ENCODE measurements around the gene TMEM134.
"Not testable (repeated sequence)": the region's sequence is repeated elsewhere in the genome, so short reads cannot be mapped to it uniquely, and the experiment has no call there.

Gene TMEM134

GRCh38 chr11:67484847-67485311 is 15.8 kb upstream of the TMEM134 start:
- DNase-seq = peak; percentile 84

GRCh38 chr11:67483831-67484665 is 15.0 kb upstream of the TMEM134 start:
- DNase-seq = peak; percentile 60

- peak; percentile 98 for DNase-seq
Measured at GRCh38 chr11:67482827-67483798, 14.1 kb upstream of the TMEM134 start, which contains the start of gene AIP. AIP (plus strand) TSS chr11:67483026; CDS start chr11:67483159, 133 bp downstream.

GRCh38 chr11:67482275-67482826 is 13.3 kb upstream of the TMEM134 start:
- no peak for DNase-seq

GRCh38 chr11:67477344-67478050 is 8.4 kb upstream of the TMEM134 start:
- DNase-seq = not testable (repeated sequence)

- DNase-seq = not testable (repeated sequence)
Measured at GRCh38 chr11:67476692-67477091, 7.6 kb upstream of the TMEM134 start.

GRCh38 chr11:67472882-67473281 is 3.8 kb upstream of the TMEM134 start:
- DNase-seq = no peak

GRCh38 chr11:67470337-67471002 is 1.4 kb upstream of the TMEM134 start:
- DNase-seq = no peak

- DNase-seq = no peak
Measured at GRCh38 chr11:67469508-67469811, 409 bp upstream of the TMEM134 start.

GRCh38 chr11:67468456-67468758 is 644 bp downstream of the TMEM134 start:
- no peak for DNase-seq

GRCh38 chr11:67468056-67468455 is 995 bp downstream of the TMEM134 start:
- DNase-seq = peak; percentile 54

GRCh38 chr11:67466962-67467771 is 1.9 kb downstream of the TMEM134 start:
- no peak for DNase-seq

- DNase-seq = no peak
Measured at GRCh38 chr11:67466367-67466766, 2.7 kb downstream of the TMEM134 start.

GRCh38 chr11:67465530-67465929 is 3.5 kb downstream of the TMEM134 start:
- DNase-seq = not testable (repeated sequence)

- no peak for DNase-seq
Measured at GRCh38 chr11:67465189-67465510, 3.9 kb downstream of the TMEM134 start.

- peak; percentile 95 for DNase-seq
Measured at GRCh38 chr11:67464411-67465188, 4.5 kb downstream of the TMEM134 start.

- no peak for DNase-seq
Measured at GRCh38 chr11:67463680-67464410, 5.2 kb downstream of the TMEM134 start.

GRCh38 chr11:67463186-67463585 is 5.9 kb downstream of the TMEM134 start:
- no peak for DNase-seq

- no peak for DNase-seq
Measured at GRCh38 chr11:67458266-67458665, 10.8 kb downstream of the TMEM134 start.

GRCh38 chr11:67457453-67457852 is 11.6 kb downstream of the TMEM134 start:
- DNase-seq = no peak

Data from activated CD4-positive, alpha-beta T cell treated with anti-CD3 and anti-CD28 coated beads for 48 hours (primary cell).